Superior temporal gyrus (tissue), 1 donor: Measurements from ENCODE around the gene DCHS1.

ENCODE experiments used
- DNase-seq: peaks from one replicate; pipeline ENCODE4 v3.0.0-alpha.2; 2016; ENCODE audit errors: extremely low spot score

The DCHS1 gene

DNA sequence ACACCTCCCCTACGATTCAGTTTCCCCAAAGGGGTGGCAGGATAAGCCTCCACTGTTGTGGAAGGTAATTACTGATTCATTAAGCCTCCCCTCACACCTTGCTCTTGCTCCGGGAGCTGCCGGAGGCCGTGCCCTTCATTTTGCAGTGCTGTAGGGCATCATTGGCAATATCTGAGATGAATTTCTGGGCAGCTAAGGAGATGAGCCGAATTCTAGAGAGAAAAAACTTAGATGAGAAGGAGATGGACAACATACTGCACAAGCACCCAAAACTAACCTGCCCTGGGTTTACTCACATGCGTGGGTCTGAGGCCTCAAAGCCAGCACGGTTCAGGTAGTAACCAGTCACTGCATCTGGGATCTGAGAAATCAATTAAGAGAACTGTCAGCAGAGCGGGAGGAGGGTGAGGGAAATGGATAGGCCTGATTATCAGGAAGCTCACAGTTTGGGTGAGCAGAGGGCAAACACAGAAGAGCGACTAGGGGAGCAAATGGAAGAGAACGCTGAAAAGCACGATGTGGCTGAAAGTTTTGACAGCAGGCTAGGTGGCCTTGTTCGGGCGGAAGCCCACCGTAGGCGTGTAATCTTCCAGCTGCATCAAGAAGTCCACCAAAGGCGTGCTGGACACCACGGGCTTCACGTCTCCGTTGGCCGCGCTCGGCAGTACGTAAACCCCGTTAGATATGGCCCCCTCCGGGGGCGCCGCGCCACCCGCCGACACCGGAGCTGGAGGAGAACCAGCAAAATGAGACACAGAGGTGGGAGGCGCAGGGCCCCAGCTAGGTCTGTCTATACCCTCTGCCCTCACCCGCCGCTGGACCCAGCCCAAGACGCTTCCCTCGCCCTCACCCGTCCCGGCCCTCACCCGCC, 44.3 kb downstream of the DCHS1 start:
- DNase-seq: no peak

DNA sequence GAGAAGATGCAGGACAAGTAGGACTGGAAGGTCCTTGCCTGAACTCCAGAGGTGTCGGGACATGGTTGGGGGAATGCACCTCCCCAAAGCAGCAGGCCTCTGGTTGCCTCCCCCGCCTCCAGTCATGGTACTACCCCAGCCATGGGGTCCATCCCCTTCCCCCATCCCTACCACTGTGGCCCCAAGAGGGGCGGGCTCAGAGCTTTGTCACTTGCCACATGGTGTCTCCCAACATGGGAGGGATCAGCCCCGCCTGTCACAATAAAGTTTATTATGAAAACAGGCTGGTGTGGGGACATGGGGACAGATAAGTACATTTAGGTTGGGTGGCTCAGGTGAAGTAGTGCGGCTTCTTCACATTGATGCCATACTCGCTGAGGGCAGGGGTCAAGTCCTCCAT, 45.0 kb downstream of the DCHS1 start:
- DNase-seq: no peak

DNA sequence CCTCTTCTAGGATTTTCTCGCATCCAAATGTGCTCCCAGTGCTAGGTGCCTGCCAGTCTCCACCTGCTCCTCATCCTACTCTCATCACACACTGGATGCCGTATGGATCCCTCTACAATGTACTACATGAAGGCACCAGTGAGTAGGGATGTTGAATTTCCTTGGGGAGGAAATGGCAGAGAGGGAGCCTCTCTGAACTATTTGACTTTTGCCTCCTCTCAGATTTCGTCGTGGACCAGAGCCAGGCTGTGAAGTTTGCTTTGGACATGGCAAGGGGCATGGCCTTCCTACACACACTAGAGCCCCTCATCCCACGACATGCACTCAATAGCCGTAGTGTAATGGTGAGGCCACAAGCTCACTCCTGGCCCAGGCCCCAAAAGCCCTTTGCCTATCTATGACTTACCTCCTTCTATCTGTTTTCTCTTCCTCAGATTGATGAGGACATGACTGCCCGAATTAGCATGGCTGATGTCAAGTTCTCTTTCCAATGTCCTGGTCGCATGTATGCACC, 46.0 kb downstream of the DCHS1 start:
- no peak for DNase-seq

GRCh38 chr11:6608726-6609501, 46.7 kb downstream of the DCHS1 start:
- DNase-seq: no peak

DNA sequence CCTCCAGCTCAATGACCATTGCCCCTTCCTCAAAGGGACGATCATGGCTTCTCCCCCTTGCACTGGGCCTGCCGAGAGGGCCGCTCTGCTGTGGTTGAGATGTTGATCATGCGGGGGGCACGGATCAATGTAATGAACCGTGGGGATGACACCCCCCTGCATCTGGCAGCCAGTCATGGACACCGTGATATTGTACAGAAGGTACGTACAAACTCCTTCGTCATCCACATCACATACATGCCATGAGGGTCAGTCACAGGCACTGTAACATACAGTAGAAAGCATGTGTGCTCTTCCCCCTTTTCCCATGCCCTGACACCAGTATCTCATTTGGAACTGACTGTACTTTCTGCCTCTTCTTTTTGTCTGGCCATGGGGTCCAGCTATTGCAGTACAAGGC, 47.6 kb downstream of the DCHS1 start:
- DNase-seq: no peak

DNA sequence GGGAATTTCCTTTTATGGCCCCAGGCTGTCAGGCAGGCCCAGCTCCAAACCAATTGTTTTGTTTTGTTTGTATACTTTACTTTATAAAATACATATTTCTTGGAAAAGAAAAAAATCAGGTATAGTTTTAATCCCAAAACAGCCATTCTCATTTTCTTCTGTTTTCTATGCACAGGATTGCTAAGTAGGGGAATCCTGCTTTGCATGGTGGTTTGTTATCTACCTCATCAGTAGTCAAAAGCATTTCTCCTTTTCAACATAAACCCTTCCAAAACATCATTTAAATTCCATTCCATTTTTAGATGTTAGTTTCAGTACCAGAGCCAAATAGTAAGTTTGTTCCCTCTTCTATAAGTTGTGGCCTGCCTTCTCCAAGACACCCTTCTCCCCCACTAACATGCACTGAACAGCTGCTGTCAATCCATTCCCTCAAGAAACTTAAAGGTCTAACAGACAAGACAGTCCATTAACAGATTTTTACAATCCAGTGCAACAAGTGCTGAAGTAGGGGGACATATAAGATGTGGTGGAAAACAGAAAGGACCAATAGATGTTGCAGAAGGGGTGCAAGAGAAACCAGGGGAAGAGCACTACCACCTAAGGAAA, 48.3 kb downstream of the DCHS1 start:
- DNase-seq: no peak

DNA sequence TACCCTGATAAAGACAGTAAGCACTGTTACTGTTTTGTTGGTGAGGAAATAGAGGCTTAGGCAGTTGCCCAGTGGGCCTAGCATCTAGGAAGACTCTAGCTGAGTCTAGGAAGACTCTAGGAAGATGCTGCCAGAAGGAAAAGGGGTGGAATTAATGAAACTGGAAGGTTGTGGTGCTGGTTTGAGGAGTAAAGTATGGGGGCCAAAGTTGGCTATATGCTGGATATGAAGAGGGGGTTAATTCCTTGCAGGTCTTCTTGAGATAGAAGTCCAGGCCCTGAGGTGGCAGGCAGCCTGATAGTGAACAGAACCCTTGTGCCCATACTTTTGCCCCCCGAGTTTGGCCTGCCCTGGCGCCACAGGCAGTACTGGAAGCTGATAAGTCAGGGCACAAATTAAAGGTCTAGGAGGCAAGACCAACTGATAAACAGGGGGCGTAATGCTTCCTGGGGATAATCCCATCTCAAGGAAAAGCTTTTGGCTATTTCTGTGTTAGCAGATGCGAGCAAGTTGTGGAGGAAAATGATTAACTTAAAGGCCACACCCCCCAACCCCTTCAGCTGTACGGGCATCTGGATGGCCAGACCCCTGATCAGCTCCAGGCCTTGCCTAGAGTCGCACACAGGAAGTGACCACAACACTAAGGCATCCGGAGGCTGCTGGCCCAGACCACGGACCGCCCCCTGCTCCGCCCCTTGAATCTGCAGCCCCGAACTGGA, 49.0 kb downstream of the DCHS1 start:
- peak; percentile 77 for DNase-seq

- DNase-seq: no peak
Observed at GRCh38 chr11:6604790-6605189, 50.8 kb downstream of the DCHS1 start.

DNA sequence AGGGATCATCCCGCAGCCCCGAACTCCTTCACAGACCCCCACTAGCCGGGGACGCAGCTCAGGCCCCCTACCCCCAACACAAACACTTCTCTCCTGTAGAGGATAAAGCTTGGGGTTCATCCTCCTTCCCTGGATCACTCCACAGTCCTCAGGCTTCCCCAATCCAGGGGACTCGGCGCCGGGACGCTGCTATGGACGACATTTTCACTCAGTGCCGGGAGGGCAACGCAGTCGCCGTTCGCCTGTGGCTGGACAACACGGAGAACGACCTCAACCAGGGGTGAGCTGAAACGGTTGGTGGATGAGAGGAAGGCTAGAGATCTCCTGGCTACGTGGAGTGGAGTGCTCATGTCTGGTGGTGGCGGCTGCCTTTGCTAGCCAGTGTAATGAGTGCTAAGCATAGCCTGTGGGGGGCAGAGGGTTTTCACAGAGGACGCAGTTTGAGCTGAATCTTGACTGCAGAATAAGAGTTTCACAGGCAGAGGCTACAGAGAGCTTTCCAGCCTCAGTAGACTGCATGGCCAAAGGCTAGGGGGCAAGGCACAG, 51.5 kb downstream of the DCHS1 start:
- DNase-seq: peak; percentile 79

DNA sequence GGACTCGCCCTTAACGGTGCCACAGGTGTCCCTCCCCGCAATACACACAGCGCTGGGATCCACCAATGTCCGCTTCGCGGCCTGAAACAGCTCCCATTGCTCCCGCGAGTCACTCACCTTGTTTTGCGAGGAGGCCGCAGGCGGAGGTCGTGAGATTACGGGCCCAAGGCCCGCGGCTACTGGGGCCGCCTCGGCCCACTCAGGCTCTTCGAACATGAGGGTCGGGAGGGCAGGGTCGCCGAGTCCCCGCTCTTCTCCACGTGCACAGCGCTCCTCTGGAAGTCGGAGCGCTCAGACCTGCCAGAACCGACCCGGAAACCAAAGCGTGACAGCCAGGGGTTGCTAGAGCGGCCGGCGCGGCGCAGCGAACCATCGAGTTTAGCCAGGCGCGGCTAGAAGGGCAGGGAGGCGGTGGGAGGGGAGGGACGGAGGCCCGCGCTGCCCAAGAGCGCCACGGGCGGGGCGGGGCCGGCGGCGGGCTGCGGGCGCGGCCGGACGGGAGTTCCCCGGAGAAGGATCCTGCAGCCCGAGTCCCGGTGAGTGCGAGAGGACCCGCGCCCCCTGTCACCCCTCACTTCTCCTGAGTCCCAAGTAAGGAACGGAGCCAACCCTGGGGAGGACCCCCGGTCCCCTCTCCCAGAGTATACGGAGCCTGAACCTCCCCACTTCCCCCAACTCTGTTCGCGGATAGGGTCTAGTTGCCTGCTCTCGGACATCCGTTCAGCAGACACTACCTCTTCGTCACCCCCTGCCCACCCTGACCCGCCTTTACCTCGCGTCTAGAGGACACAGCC, 52.1 kb downstream of the DCHS1 start, which contains the start of the genes ILK and RRP8:
ILK (plus strand) TSS at position 488 of the 794 bp plus-strand sequence. CDS start 498 bp downstream, outside the sequence.
RRP8 (minus strand) TSS at position 330 of the 794 bp plus-strand sequence; CDS start at position 216, 114 bp downstream.
- peak; percentile 90 for DNase-seq

DNA sequence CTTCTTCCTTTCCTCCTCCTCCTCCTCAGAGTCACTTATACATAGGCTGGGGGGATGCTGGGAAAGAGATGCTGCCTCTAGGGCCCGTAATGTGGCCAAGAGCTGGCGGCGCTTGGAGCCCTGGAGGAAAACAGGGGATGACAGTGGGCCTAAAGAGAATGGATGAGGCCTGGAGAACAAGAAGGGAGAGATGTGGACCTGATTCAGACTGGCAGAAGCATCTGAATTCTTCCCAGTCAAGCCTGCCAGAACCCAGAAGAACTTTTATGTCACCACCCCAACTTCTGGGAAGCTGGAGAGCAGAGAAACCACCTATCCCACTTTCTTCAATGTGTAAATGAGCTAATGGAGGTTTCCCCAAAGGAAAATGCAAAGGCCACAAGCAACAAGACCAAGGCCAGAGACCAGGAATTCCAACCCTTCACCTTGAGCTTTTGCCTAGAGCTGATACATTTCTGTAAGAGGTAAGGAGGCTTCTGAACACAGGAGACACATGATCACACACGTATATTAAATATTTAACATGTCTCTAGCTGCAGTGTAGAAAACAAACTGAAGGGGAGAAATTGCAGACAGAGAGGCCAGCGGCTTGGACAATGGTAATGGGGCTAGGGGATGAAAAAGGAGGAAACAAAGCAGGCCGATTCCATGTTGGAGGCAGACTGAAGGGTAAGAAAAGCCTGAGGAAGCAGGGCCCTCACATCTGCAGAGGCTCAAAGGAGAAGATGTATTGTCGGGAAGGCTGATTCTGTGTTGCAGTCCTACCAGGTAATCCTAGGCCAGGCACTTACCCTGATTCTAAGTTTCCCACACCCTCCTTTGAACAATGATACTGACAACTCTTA, 53.3 kb downstream of the DCHS1 start:
- no peak for DNase-seq

DNA sequence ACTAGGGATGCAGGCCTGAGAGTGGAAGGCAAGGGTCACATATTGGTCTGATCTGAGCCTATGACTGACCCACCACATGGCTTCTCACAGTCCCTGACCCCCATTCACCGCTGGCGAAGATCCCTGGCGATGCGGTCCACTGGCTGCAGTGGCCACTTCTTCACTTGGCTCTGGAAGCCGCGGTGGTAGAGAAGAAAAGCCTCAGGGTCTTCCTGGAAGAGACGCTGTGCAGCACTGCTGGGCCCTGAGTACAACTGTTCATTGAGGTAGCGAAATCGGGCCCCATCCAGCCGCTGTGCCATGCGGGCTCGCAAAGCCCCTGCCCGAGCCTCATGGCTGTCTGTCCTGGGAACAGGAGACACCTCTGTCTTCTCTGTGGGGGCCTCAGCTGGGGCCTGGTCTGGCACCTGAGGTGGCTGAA, 54.6 kb downstream of the DCHS1 start:
- DNase-seq: no peak

- no peak for DNase-seq
Observed at GRCh38 chr11:6599881-6600390, 55.7 kb downstream of the DCHS1 start.

- DNase-seq: no peak
Observed at GRCh38 chr11:6599449-6599848, 56.2 kb downstream of the DCHS1 start.

DNA sequence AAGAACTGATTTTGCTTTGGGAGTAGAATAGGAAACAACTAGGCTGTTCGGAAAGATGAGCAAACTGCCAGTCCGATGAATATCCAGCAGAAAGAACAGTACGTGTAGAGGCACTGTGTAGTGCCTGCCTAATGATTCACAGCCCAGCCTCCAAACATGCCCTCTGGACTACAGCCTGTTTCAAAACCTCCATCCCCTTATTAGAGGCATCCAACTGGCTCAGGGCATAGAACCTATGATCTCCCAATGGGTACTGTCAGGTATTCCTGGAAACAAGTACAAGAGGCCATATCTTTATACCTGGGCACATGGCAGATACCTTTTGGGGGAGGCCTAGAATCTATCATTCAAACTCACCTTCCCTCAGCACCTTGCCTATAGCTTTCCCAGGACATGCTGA, 57.1 kb downstream of the DCHS1 start:
- no peak for DNase-seq

DNA sequence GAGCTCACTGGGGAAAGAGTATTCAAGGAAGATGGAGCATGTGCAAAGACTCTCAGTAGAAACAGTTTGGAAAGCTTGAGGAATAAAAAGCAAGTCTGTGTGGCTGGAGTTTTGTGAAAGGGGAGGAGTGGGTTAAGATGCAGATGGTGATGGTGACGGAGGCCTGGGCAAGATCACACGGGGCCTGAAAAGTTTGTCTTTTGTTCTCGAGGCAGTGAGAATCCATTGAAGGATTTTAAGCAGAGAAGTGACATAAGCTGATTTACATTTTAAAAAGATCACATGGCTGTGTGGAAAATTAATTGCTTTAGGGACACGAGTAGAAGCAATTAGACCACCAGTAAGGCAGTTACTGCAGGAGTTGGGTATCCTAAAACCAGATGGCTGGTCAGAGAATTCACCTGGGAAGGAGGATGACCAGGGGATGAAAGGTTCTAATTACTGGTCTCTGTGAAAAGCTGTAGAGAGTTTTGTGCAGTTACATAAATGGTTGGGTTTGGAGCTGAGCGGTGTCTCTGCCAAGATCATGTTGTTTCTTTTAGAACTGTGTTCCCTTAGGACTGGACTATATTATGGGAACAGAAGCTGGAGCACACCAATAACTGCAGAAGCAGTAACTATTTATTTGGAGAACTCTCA, 59.3 kb downstream of the DCHS1 start:
- DNase-seq: peak; percentile 78

DNA sequence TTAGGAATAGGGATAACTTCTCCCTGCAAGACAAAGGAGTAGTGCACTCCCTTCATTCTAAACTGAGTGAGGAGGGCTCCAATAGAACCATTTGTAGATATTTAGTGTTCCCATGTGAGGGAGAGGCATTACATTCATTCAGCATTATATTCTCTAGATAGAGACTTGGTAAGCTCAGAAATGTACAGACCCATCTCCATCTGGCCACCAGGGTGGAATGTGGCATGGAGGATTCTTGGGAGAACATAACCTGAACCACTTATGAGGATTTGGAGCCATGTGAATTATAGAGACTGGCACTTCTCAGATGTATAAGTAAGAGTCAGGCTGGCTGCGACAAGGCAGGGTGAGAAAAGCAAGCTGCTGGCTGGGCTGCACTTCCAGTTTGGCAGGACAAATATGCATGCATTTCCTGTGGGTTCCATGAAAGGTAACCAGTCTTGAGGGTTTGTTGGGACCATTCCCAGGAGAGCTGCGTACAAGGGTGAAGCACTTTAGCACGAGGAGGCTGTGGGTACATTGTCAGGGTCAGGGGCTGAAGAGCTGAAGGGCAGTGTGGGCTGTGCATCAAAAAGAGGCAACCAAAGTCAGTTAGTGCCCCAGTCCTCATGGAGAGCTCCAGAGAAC, 61.4 kb downstream of the DCHS1 start:
- no peak for DNase-seq

DNA sequence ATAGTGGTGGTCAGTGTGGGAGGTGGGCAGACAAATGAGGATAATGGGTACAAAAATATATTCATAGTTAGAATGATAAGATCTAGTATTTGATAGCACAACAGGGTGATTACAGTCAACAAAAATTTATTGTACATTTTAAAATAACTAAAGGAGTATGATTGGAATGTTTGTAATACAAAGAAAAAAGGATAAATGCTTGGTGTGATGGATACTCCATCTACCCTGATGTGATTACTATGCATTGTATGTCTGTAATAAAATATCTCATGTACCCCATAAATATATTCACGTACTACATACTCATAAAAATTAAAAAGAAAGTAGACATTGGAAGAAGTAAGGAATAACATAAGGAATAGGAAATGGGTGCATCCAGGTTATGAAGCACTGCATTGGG, 67.6 kb downstream of the DCHS1 start:
- no peak for DNase-seq
